Fibroblast of skin of right quadriceps (primary cell): Measurements from ENCODE around the gene SLC5A2.
"Not testable (repeated sequence)": the region's sequence is repeated elsewhere in the genome, so short reads cannot be mapped to it uniquely, and the experiment has no call there.

Experiments
- DNase-seq: peaks from one replicate; pipeline ENCODE4 v3.0.0-alpha.2; 2013

SLC5A2 gene

DNA sequence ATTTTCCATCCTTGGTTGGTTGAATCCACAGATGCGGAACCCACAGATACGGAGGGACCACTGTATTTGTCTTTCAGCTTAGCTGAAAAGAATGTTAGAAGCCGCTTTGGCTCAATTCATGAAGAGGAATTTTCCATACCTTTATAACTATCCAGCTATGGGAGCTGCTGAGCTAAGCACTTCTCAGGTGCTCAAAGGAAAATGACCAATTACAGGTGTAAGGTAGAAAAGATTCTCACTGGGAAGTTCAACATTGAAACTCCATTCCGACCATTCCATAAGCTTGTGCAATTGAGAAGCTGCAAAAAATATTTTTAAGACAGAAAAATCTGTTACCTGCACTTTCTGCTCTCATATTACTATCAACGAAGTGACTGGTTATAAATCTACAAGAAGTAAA lies 47.5 kb downstream of the SLC5A2 start:
- no peak for DNase-seq

DNA sequence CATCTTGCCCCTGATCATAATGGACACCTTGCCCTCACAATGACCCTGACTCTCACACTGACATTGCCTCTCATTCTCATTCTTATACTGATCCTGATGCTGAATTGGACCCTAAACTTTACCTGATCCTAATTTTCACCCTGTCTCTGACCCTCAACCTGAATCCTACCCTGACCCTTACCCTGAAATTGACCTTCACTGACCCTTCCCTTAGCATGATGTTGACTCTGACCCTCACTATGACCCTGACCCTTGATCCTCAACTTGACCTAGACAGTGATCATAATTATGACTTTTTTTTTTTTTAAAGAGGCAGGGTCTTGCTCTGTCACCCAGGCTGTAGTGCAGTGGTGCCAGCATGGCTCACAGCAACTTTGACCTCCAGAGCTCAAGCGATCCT lies 48.2 kb downstream of the SLC5A2 start:
- DNase-seq: no peak

- no peak for DNase-seq
Measured at GRCh38 chr16:31532120-31532519, 49.2 kb downstream of the SLC5A2 start.

DNA sequence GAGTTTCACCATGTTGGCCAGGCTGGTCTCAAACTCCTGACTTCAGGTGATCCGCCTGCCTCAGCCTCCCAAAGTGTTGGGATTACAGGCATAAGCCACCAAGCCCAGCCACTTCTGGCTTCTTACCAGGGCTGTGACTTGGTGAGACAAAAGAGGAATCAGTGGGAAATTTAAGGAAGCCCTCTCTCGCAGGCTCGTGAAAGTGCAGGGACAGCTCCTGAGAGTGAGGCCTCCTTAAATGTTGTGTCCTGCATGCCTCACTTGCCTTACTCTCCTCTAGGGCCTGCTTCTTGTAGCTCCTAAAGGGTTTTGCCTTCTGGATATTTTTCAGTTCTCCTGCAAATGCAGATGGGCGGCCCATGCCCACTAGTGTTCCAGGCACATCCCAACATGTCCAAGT lies 50.0 kb downstream of the SLC5A2 start:
- DNase-seq: no peak

GRCh38 chr16:31535737-31536136 lies 52.8 kb downstream of the SLC5A2 start:
- no peak for DNase-seq

DNA sequence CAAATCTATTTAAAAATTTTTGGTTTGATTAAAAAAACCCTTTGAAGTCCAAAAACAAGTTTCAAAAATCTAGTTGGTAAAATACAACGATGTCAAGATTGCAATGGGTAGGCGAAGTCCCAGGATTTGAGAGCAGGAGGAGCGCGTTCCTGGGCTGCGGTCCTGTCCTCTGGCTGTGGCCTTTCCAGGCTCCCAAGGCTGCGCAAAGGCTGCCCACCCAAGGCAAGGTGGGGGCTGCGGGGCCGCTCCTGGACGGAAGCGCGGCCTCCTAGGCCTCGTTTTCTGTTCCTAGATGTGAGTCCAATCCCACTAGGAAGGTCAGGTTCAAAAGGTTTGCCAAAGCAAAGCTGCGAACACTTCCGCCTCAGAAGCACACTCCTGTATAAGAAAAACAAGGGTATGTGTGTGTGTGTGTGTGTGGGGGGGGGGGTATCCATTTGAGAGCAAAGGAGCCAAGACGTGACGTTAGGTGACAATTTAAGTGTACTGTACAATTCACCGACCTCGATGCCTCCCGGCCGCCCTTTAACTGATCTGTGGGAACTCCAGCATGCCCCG lies 54.0 kb downstream of the SLC5A2 start:
- DNase-seq: no peak

- DNase-seq: no peak
Measured at GRCh38 chr16:31537362-31538242, 54.7 kb downstream of the SLC5A2 start.

DNA sequence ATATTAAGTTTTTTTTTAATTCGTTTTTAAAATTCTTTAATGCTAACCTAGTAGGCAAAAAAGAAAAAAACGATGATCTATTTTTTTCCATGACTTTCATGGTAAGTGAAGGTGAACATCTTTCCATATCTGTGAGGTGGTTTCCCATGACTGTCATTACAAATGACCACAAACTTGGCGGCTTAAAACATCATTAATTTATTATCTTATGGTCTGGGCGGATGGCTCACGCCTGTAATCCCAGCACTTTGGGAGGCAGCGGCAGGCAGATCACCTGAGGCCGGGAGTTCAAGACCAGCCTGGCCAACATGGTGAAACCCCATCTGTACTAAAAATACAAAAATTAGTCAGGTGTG lies 55.3 kb downstream of the SLC5A2 start:
- not testable (repeated sequence) for DNase-seq

- DNase-seq: not testable (repeated sequence)
Measured at GRCh38 chr16:31539762-31540161, 56.8 kb downstream of the SLC5A2 start.
